NCI-H69 (cell line): ENCODE results near the gene TRAPPC13.
A peak's percentile ranks its signal among the peaks of the same experiment; 100 is the strongest.
"Not testable (repeated sequence)": the region's sequence is repeated elsewhere in the genome, so short reads cannot be mapped to it uniquely, and the experiment has no call there.

Experiments
- DNase-seq: peaks from one replicate; lab custom pipeline; 2025; lab: John Stamatoyannopoulos, UW

Gene TRAPPC13

DNA sequence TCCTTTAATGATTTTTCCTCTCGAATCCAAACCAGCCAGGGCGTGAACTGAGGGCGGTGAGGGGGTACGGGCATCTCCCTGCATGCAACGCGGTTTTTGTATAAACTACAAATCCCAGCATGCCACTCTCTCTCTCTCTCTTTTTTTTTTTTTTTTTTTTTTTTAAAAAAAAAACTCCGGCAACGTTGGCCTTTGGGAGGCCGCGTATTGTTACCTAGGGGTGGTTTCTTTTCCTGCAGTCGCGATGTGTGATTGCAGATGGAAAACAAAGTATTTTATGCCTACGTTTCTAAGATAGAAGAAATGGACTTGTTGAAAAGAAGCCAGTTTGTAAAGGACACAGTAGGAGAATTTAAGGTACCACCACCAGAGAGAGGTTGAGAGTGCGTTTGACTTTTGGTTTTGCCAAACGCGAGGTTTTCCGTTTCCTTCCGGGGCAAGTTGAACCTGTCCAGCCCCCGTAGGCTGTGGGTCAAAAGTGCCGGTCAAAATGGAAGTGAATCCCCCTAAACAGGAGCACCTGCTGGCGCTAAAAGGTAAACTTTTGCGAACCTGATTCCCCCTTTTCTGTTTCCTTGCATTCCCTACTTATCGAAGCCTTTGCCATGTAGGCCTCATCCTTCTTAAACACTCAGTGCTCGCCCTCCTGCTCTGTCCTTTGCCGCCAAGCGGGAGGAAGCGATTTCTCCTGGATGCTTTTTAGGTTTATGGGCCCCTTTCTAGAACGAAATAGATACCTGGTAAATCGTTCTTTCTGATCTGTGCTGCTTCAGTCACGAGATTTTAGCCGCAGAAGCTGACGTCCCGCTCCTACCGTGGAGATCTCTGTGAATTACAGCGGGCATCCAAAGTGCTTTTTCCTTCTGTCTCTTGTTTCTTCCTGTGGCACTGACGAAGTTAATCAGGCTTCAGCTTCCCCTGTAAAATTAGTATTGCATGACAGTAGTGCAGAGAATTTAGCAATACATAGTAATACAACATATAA lies at the start of gene TRAPPC13, which contains the start of gene SHLD3:
TSS of gene TRAPPC13 (plus strand) at position 457 of the 985 bp plus-strand sequence. CDS start at position 491, 34 bp downstream.
TSS of gene SHLD3 (plus strand) at position 457 of the 985 bp plus-strand sequence. CDS start 4,561 bp downstream, outside the sequence.
- DNase-seq: peak; percentile 96

- DNase-seq: no peak
Observed at GRCh38 chr5:65577141-65577540, 47.7 kb upstream of the TRAPPC13 start.

DNA sequence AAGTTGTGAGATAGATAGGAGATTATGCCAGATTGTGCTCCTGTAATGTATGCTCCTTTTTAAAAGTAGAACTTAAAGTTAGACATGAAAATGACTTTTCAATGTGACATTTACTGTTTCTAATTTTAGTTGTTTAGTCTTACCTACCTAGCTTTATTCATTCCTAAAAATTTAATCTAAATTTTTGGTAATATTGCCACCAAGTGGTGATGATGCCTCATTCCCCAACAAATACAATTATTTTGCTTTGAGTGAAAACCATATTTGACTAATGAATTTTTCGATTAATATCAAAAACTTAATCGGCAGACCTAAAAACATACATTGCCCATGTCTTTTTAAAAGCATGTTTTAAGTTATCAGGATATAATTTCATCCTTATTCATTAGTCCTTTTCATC lies 36.1 kb upstream of the TRAPPC13 start:
- DNase-seq: no peak

DNA sequence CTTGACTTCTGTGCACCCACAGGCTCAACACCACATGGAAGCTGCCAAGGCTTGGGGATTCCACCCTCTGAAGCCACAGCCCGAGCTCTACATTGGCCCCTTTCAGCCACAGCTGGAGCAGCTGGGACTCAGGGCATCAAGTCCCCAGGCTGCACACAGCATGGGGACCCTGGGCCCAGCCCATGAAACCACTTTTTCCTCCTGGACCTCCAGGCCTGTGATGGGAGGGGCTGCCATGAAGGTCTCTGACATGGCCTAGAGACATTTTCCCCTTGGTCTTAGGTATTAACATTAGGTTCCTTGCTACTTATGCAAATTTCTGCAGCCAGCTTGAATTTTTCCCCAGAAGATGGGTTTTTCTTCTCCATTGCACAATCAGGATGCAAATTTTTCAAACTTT lies 23.1 kb upstream of the TRAPPC13 start:
- DNase-seq: not testable (repeated sequence)

DNA sequence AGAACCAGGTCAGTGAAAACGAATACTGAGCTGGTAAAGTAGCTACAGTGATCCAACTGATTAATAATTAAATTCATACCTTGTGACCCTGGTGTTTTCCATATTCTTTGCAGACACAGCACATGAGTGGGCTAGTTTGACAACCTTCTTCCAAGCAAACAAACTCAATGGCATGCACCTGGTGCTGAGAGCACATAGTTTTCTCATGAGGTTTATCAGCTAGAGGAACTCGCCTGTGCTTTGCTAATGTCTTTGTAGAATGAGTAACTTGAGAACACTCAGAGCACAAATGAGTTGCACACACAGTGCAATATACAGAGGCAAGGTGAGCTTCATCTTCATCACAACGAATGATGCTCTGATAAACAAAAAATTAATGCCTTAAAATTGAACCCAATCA lies 13.3 kb upstream of the TRAPPC13 start:
- peak; percentile 23 for DNase-seq

DNA sequence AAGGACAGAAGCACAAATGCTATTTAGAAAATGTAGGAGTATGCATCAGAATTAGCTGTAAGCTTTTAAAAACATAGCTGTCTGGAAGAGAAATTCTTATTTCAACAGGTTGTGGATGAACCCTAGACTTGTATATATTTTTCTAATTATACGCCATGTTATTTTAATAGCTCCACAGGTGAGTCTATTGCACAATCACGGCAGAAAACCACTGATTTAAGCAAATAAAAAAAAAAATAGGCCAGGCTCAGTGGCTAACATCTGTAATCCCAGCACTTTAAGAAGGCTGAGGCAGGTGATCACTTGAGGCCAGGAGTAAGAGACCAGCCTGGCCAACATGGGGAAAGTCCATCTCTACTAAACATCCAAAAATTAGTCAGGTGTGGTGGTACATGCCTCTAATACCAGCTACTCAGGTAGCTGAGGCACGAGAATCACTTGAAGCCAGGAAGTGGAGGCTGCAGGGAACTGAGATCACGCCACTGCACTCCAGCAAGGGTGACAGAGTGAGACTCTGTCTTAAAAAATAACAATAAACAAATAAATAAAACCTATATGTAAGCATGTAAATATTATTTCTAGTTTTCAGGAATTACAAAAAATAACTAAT lies 12.4 kb upstream of the TRAPPC13 start:
- DNase-seq: no peak

GRCh38 chr5:65620021-65620420 lies 4.8 kb upstream of the TRAPPC13 start:
- no peak for DNase-seq

DNA sequence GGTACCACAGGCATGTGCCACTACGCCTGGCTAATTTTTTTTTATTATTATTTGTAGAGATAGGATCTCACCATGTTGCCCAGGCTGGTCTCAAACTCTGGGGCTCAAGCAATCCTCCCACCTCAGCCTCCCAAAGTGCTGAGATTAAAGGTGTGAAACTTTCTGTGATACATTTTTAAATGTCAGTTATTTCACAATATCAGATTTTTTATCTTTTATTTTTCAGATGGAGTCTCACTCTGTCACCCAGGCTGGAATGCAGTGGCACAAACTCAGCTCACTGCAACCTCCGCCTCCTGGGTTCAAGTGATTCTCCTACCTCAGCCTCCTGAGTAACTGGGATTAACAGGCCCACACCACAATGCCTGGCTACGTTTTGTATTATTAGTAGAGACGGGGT lies 2.9 kb upstream of the TRAPPC13 start:
- DNase-seq: not testable (repeated sequence)

GRCh38 chr5:65623482-65623881 lies 1.3 kb upstream of the TRAPPC13 start:
- peak; percentile 30 for DNase-seq

DNA sequence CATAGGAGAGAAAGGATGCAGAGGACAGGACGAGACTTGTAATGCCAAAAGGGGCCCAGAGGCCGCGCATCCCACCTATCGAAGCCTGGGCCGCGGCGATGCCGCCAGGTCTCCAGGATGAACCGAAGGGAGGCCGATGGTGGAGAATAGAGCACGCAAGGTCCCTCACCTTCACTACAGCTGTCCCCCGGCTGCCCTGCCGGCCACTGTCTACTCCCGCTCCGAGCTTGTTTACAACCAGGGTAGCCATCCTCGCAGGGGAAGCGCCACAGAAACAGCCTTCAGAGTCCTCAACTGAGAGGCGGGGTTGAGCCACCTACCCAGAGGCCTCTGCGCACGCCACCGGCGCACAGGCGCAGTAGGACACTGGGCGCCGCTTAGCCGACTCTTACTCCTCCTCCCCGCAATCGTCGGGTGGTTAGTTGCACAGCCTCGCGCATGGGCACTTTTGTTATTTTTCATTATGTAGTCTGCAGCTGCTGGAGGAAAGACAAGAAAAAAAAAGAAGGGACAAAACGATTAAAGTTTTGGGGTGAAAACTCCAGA lies 729 bp upstream of the TRAPPC13 start, which contains the start of gene TRIM23:
TSS of gene TRIM23 (minus strand) at position 309 of the 546 bp plus-strand sequence. CDS start at position 250, 59 bp downstream.
- DNase-seq: peak; percentile 97

DNA sequence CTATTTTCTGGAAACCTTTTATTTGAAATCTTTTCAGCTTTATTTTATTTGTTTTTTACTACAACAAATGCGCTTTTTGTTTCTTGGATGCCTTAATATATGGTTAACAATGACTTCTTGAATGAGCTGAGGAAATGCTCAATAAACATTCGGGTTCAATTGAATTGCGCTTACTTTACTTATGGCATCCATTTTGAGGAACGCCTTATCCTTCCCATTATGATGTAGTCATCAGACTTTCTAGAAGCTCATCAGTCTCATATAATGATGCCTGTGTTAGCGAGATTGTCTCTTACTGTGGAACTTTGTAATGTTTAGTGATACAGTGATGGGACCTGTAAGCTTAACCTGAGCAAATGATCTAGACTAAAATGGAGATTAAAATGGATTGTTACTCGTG lies 916 bp downstream of the TRAPPC13 start:
- DNase-seq: peak; percentile 9

- DNase-seq: no peak
Observed at GRCh38 chr5:65630981-65631380, 6.2 kb downstream of the TRAPPC13 start.

GRCh38 chr5:65640240-65640639 lies 15.4 kb downstream of the TRAPPC13 start:
- no peak for DNase-seq

GRCh38 chr5:65646938-65647337 lies 22.1 kb downstream of the TRAPPC13 start:
- DNase-seq: no peak

DNA sequence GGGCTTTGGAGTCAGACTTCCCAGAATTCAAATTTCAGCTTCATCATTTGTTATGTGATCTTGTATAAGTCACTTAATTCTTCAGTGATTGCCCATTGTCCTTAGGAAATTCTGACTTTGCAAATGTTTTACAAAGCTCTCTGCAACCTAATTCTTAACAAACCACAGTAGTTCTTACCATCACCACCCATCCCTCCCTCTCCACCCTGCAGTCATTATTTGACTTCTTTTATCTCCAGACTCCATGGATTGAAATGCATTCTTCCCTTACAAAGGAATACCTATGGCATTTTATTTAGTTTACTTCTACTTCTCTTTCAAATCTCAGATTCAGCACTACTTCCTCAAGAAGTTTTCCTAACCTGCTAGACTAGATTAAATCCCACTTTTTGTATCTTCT lies 23.1 kb downstream of the TRAPPC13 start:
- DNase-seq: no peak

DNA sequence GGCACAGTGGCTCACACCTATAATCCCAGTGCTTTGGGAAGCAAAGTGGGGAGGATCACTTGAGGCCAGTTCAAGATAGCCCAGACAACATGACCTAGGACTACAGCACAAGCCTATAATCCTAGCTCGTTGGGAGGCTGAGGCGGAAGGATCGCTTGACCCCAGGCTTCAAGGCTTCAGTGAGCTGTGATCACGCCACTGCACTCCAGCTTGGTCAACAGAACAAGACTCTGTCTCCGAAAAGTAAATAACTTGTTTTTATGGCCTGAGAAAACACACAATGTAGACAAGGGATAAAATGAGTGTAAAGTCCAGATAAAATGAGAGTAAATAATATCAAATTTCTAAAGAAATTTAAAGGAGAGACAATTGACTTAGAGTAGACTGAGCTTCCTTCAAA lies 26.3 kb downstream of the TRAPPC13 start:
- DNase-seq: no peak

GRCh38 chr5:65654713-65655112 lies 29.9 kb downstream of the TRAPPC13 start:
- no peak for DNase-seq

GRCh38 chr5:65663804-65664521 lies 39.1 kb downstream of the TRAPPC13 start:
- DNase-seq: peak; percentile 26

- DNase-seq: no peak
Observed at GRCh38 chr5:65668696-65669095, 43.9 kb downstream of the TRAPPC13 start.

DNA sequence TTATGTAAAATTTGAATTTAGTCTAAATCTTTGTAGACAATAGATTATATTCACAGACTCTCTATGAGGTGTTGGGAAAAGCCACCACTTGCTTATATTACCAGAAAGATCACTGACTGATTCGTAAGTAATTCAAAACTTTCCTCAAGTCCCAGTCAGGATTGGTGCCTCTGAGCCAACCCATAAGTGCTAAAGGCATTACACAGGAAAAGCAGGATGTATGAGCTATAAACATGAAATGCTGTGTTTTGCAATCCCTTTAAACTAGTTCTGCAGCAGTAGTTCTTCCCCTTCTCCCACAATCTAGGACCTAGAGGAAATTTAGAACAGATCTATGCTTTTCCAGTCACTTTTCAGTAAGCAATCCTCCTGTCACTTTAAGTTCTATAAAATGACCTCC lies 48.0 kb downstream of the TRAPPC13 start:
- DNase-seq: no peak

- no peak for DNase-seq
Observed at GRCh38 chr5:65674749-65675148, 49.9 kb downstream of the TRAPPC13 start.

DNA sequence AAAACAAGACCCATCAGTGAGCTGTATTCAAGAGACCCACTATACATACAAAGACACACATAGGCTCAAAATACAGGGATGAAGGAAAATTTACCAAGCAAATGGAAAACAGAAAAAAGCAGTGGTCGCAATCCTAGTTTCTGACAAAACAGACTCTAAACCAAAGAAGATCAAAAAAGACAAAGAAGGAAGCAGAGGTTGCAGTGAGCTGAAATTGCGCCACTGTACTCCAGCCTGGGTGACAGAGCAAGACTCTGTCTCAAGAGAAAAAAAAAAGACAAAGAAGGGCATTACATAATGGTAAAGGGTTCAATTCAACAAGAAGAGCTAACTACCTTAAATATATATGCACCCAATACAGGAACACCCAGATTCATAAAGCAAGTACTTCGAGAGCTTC lies 51.2 kb downstream of the TRAPPC13 start:
- not testable (repeated sequence) for DNase-seq
